GM12878 (cell line): ENCODE measurements around the gene CA14.

Experiments
- ATF2 ChIP-seq: IDR thresholded peaks from 2 replicates; pipeline ENCODE4 v1.6.1; 2012; ENCODE audit warnings: low read length, inconsistent platforms
- ESRRA ChIP-seq: IDR thresholded peaks from 2 replicates; pipeline ENCODE4 v1.6.1; 2012; ENCODE audit warnings: mild to moderate bottlenecking, low read length, improper control_type of control experiment
- MAX ChIP-seq: IDR thresholded peaks from 2 replicates; pipeline ENCODE4 v1.6.1; 2012; ENCODE audit warnings: low read depth, low read length, improper control_type of control experiment
- TF ChIP-seq, protein P1 (sequence below): fragments of 450-650 bp; IDR thresholded peaks from 2 replicates; pipeline ENCODE4 v1.6.1; 2017; ENCODE audit warnings: mild to moderate bottlenecking
- TF ChIP-seq, protein P2 (sequence below), 3 experiments: IDR thresholded peaks in 2 of 3; conservative IDR thresholded peaks in 1 of 3; 2 replicates each; pipeline ENCODE4 v1.5.1; 2011; ENCODE audit warnings: low read depth in 3 of 3, low read length in 3 of 3, mild to moderate bottlenecking in 3 of 3, control low read depth in 2 of 3, moderate library complexity in 2 of 3, inconsistent platforms in 1 of 3, mixed read lengths in 1 of 3; ENCODE audit not compliant: control insufficient read depth in 2 of 3, insufficient read depth in 1 of 3; ENCODE audit errors: extremely low read depth in 1 of 3

DNA sequence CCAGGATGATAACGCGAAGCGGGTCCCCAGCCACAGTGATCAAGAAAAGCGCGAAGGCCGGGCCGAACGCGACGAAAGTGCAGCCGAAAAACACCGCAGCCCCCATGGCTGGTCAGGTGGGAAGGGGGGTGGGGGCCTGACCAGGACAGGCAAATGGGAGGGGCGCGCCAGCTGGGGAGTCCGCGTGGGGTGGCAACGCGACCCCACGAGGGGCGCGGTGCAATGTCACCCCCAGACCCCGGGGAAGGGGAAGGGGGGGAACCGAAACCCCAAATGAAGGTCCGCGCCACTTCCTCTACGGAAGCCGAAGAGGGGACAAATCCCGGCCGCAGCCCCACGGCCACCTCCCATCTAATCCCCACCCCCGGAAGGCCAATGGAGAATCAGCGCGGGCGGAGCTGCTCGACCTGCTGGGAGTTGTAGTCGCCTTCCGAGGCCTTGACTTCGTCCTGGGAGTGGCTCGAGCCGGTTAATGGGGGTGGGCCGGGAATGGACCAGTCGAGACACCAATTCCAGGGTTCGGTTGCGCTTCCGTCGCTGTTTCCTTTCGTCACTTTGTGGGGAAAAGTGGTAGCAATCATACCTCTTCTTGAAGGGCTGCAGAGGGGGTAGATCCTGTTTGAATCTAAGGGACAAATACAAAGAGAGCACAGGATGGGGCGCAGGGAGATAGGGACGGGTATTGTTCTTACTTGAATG is 11.3 kb downstream of the CA14 start, which contains the start of gene APH1A:
- TF ChIP-seq, protein P1, sequence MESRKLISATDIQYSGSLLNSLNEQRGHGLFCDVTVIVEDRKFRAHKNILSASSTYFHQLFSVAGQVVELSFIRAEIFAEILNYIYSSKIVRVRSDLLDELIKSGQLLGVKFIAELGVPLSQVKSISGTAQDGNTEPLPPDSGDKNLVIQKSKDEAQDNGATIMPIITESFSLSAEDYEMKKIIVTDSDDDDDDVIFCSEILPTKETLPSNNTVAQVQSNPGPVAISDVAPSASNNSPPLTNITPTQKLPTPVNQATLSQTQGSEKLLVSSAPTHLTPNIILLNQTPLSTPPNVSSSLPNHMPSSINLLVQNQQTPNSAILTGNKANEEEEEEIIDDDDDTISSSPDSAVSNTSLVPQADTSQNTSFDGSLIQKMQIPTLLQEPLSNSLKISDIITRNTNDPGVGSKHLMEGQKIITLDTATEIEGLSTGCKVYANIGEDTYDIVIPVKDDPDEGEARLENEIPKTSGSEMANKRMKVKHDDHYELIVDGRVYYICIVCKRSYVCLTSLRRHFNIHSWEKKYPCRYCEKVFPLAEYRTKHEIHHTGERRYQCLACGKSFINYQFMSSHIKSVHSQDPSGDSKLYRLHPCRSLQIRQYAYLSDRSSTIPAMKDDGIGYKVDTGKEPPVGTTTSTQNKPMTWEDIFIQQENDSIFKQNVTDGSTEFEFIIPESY, result no peak
- TF ChIP-seq MAX (no peak), ATF2 (no peak), ESRRA (peak; percentile 26; the same call in 1 of the 2 replicates)
- TF ChIP-seq, protein P2, sequence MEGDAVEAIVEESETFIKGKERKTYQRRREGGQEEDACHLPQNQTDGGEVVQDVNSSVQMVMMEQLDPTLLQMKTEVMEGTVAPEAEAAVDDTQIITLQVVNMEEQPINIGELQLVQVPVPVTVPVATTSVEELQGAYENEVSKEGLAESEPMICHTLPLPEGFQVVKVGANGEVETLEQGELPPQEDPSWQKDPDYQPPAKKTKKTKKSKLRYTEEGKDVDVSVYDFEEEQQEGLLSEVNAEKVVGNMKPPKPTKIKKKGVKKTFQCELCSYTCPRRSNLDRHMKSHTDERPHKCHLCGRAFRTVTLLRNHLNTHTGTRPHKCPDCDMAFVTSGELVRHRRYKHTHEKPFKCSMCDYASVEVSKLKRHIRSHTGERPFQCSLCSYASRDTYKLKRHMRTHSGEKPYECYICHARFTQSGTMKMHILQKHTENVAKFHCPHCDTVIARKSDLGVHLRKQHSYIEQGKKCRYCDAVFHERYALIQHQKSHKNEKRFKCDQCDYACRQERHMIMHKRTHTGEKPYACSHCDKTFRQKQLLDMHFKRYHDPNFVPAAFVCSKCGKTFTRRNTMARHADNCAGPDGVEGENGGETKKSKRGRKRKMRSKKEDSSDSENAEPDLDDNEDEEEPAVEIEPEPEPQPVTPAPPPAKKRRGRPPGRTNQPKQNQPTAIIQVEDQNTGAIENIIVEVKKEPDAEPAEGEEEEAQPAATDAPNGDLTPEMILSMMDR (IDR thresholded peaks at IDR 0.05 in 2 of 3, conservative IDR thresholded peaks at IDR 0.05 in 1 of 3; ENCODE audit: control insufficient read depth in 2 of 3, extremely low read depth in 1 of 3, insufficient read depth in 1 of 3, low read depth in 3 of 3, low read length in 3 of 3), result no peak
